ENCODE data around the gene RNF25. TPM values are rescaled to one million over a fixed set of nuclear protein-coding genes. Genes with fewer than 3 reads are reported as not detected.

Gene RNF25
- total RNA-seq, 4 donors from 2014 or later = 19.0 to 42.6 (median 23.2) TPM

- no peak for DNase-seq (ENCODE audit: low spot score in 2 of 2)
- Histone ChIP-seq H3K9me3 (no peaks in the 10 kb centered on the region), H3K36me3 (no peaks in the 10 kb centered on the region), H3K27me3 (no peaks in the 10 kb centered on the region), H3K27ac (no peak overlapping the region), H3K4me1 (peaks cover 15% of the 10 kb centered on the region), H3K4me3 (no peak overlapping the region)
- TF ChIP-seq POLR2AphosphoS5 (IDR thresholded peaks at IDR 0.05) (no peak), POLR2A (IDR thresholded peaks at IDR 0.05) (no peak), EP300 (IDR thresholded peaks at IDR 0.05) (no peak)
- TF ChIP-seq, protein P1, sequence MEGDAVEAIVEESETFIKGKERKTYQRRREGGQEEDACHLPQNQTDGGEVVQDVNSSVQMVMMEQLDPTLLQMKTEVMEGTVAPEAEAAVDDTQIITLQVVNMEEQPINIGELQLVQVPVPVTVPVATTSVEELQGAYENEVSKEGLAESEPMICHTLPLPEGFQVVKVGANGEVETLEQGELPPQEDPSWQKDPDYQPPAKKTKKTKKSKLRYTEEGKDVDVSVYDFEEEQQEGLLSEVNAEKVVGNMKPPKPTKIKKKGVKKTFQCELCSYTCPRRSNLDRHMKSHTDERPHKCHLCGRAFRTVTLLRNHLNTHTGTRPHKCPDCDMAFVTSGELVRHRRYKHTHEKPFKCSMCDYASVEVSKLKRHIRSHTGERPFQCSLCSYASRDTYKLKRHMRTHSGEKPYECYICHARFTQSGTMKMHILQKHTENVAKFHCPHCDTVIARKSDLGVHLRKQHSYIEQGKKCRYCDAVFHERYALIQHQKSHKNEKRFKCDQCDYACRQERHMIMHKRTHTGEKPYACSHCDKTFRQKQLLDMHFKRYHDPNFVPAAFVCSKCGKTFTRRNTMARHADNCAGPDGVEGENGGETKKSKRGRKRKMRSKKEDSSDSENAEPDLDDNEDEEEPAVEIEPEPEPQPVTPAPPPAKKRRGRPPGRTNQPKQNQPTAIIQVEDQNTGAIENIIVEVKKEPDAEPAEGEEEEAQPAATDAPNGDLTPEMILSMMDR (IDR thresholded peaks at IDR 0.05) = no peak
- WGBS = 96% methylated on average over 7 of the region's 7 CpGs
Observed at GRCh38 chr2:218718058-218718457, 46.3 kb upstream of the RNF25 start.

DNA sequence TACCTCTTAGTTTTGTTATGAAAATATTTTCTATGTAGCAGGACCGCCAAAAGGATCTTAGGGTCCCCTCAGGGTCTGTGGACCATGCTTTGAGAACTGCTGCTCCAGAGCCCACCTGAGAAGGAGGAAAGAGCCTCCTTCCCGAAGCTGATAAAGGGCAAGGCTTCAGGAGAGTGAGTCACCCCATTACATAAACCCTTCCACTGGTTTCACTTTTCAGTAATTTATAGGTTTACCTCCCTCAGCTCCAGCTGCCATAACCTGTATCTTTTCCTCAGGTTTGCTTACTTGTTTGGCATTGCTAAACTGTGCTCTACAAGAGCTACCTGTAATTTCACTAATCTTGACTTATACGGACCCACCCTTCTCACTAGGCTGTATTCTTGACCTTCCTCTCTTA lies 45.5 kb upstream of the RNF25 start:
- peak overlapping the region; percentile 44 for H3K27ac ChIP-seq
- H3K4me1 ChIP-seq = peaks cover 18% of the 10 kb centered on the region
- TF ChIP-seq POLR2AphosphoS5 (IDR thresholded peaks at IDR 0.05) (no peak), EP300 (IDR thresholded peaks at IDR 0.05) (no peak), POLR2A (IDR thresholded peaks at IDR 0.05) (no peak)
- TF ChIP-seq, protein P1 (IDR thresholded peaks at IDR 0.05) = no peak
- H3K9me3 ChIP-seq = no peaks in the 10 kb centered on the region
- H3K27me3 ChIP-seq = no peaks in the 10 kb centered on the region
- no peaks in the 10 kb centered on the region for H3K36me3 ChIP-seq
- no peak overlapping the region for H3K4me3 ChIP-seq
- no peak for DNase-seq (ENCODE audit: low spot score in 2 of 2)
- 58% methylated on average over 3 of the region's 3 CpGs for WGBS

- 61% methylated on average over 4 of the region's 4 CpGs for WGBS
- no peaks in the 10 kb centered on the region for H3K9me3 ChIP-seq
- peaks cover 29% of the 10 kb centered on the region for H3K4me1 ChIP-seq
- TF ChIP-seq POLR2AphosphoS5 (IDR thresholded peaks at IDR 0.05) (no peak), EP300 (IDR thresholded peaks at IDR 0.05) (no peak), POLR2A (IDR thresholded peaks at IDR 0.05) (no peak)
- TF ChIP-seq, protein P1 (IDR thresholded peaks at IDR 0.05) = no peak
- no peak for DNase-seq (ENCODE audit: low spot score in 2 of 2)
- H3K36me3 ChIP-seq = no peaks in the 10 kb centered on the region
- H3K27ac ChIP-seq = no peak overlapping the region
- no peak overlapping the region for H3K4me3 ChIP-seq
- H3K27me3 ChIP-seq = no peaks in the 10 kb centered on the region
Observed at GRCh38 chr2:218716070-218716469, 44.3 kb upstream of the RNF25 start.

DNA sequence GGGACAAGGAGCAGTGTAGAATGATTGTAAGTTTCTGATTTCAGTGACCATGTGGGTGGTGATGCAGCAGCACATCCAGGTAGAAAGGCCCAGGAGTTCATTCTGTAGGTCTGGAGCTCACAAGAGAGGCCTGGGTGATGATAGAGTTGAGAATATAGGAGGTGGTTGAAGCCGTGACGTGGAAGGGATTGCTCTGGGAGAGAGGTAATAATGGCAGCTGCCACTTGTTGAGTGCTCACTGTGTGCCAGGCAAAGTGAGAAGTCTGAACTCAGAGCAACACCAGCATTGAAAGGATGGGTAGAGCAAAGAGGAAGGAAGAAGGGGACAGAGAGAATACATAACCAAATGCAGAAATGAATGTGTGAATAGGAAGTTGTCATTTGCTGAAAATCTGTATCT lies 42.1 kb upstream of the RNF25 start:
- DNase-seq (ENCODE audit: low spot score in 2 of 2) = no peak
- TF ChIP-seq POLR2AphosphoS5 (IDR thresholded peaks at IDR 0.05) (no peak), POLR2A (IDR thresholded peaks at IDR 0.05) (no peak), EP300 (IDR thresholded peaks at IDR 0.05) (no peak)
- TF ChIP-seq, protein P1 (IDR thresholded peaks at IDR 0.05) = no peak
- Histone ChIP-seq H3K4me1 (peaks cover 29% of the 10 kb centered on the region), H3K27me3 (no peaks in the 10 kb centered on the region), H3K27ac (no peak overlapping the region), H3K36me3 (no peaks in the 10 kb centered on the region), H3K9me3 (no peaks in the 10 kb centered on the region), H3K4me3 (no peak overlapping the region)
- WGBS = 92% methylated on average over 2 of the region's 2 CpGs

DNA sequence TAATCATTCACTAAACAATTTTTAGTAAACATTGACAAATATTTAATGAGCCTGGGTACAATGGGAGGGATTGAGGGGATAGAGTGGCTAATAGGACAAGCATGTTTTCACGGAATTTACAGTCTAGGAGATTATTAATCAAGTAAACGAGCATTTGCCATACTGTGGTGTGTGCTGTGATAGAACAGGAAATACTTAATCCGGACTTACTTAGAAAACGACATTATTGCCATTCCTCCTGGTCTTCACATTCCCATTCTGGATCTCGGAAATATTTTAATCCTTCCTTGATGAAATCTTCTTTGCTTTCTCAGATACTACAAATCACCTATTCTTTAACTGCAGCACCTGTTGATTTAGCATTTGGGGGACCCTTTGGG lies 39.7 kb upstream of the RNF25 start:
- Histone ChIP-seq H3K4me3 (peak overlapping the region; percentile 75), H3K27ac (no peak overlapping the region), H3K4me1 (peaks cover 20% of the 10 kb centered on the region), H3K36me3 (no peaks in the 10 kb centered on the region), H3K9me3 (no peaks in the 10 kb centered on the region), H3K27me3 (no peaks in the 10 kb centered on the region)
- DNase-seq (ENCODE audit: low spot score in 2 of 2) = no peak
- WGBS = 9% methylated on average over 5 of the region's 5 CpGs
- TF ChIP-seq POLR2AphosphoS5 (IDR thresholded peaks at IDR 0.05) (no peak), EP300 (IDR thresholded peaks at IDR 0.05) (no peak), POLR2A (IDR thresholded peaks at IDR 0.05) (no peak)
- TF ChIP-seq, protein P1 (IDR thresholded peaks at IDR 0.05) = no peak

Measured in suprapubic skin (tissue), 4 donors.